GM19035 (cell line): ENCODE measurements around the gene GAGE12C.
"Not testable (repeated sequence)": the region's sequence is repeated elsewhere in the genome, so short reads cannot be mapped to it uniquely, and the experiment has no call there.

Experiments
- ATAC-seq: cut with Tn5 transposase; IDR thresholded peaks from one replicate; pipeline ENCODE4 v1.9.1; 2021; ENCODE audit not compliant: unreplicated experiment

GAGE12C gene

GRCh38 chrX:49531877-49532276 lies at the start of gene GAGE12C:
TSS of gene GAGE12C (plus strand) at chrX:49532177. CDS start at chrX:49533332, 1,155 bp downstream.
- ATAC-seq, result not testable (repeated sequence)

GRCh38 chrX:49541433-49541832 lies 9.5 kb downstream of the GAGE12C start, which contains the start of gene GAGE12D:
TSS of gene GAGE12D (plus strand) at chrX:49541733. CDS start at chrX:49542888, 1,155 bp downstream.
- not testable (repeated sequence) for ATAC-seq

- not testable (repeated sequence) for ATAC-seq
Measured at GRCh38 chrX:49550989-49551388, 19.0 kb downstream of the GAGE12C start, which contains the start of gene GAGE12E. TSS of gene GAGE12E (plus strand) at chrX:49551289. CDS start at chrX:49552444, 1,155 bp downstream.

- ATAC-seq, result not testable (repeated sequence)
Measured at GRCh38 chrX:49560542-49560941, 28.6 kb downstream of the GAGE12C start, which contains the start of gene GAGE12F. TSS of gene GAGE12F (plus strand) at chrX:49560842. CDS start at chrX:49561997, 1,155 bp downstream.

- ATAC-seq, result not testable (repeated sequence)
Measured at GRCh38 chrX:49568728-49569127, 36.8 kb downstream of the GAGE12C start.

- ATAC-seq, result not testable (repeated sequence)
Measured at GRCh38 chrX:49569152-49569551, 37.2 kb downstream of the GAGE12C start.

GRCh38 chrX:49570100-49570499 lies 38.1 kb downstream of the GAGE12C start, which contains the start of gene GAGE12G:
TSS of gene GAGE12G (plus strand) at chrX:49570400. CDS start at chrX:49571555, 1,155 bp downstream.
- not testable (repeated sequence) for ATAC-seq

GRCh38 chrX:49579649-49580048 lies 47.7 kb downstream of the GAGE12C start, which contains the start of gene GAGE12H:
TSS of gene GAGE12H (plus strand) at chrX:49579949. CDS start at chrX:49581104, 1,155 bp downstream.
- ATAC-seq, result not testable (repeated sequence)
